Neural crest cell (in vitro differentiated cells): Measurements from ENCODE around the gene MRTFB. TPM values are rescaled to one million over a fixed set of nuclear protein-coding genes. Genes with fewer than 3 reads are reported as not detected.

Experiments
- DNase-seq: peaks from one replicate; pipeline ENCODE4 v3.0.0; 2021; ENCODE audit warnings: low read depth, mixed read lengths, low spot score
- H3K27ac Mint-ChIP-seq: one replicate; pipeline ENCODE4 v1.8.0; 2021; ENCODE audit warnings: mild to moderate bottlenecking, mixed read lengths; ENCODE audit not compliant: unreplicated experiment
- H3K27me3 Mint-ChIP-seq: 2 replicates; pipeline ENCODE4 v1.8.0; 2021; ENCODE audit warnings: low read depth, mild to moderate bottlenecking, mixed read lengths
- H3K36me3 Mint-ChIP-seq: 2 replicates; pipeline ENCODE4 v1.8.0; 2021; ENCODE audit warnings: low read depth, mild to moderate bottlenecking, mixed read lengths
- H3K4me1 Mint-ChIP-seq: 2 replicates; pipeline ENCODE4 v1.8.0; 2021; ENCODE audit warnings: mixed read lengths
- H3K4me3 Mint-ChIP-seq: one replicate; pipeline ENCODE4 v1.8.0; 2021; ENCODE audit warnings: mild to moderate bottlenecking, mixed read lengths
- H3K9me3 Mint-ChIP-seq: 2 replicates; pipeline ENCODE4 v1.8.0; 2021; ENCODE audit warnings: mixed read lengths
- total RNA-seq: library from RNA; stranded (reverse); gene quantifications from 2 replicates; pipeline ENCODE4 v1.2.1, GENCODE V29; 2021
- TF ChIP-seq, protein P1 (sequence below): fragments of 200-600 bp; sonication (generic); conservative IDR thresholded peaks from 2 replicates; pipeline ENCODE4 v1.5.0; 2021; ENCODE audit warnings: antibody characterized with exemption, mild to moderate bottlenecking

The MRTFB gene
- total RNA-seq, 1 donor from 2014 or later, result 54.8 TPM

DNA sequence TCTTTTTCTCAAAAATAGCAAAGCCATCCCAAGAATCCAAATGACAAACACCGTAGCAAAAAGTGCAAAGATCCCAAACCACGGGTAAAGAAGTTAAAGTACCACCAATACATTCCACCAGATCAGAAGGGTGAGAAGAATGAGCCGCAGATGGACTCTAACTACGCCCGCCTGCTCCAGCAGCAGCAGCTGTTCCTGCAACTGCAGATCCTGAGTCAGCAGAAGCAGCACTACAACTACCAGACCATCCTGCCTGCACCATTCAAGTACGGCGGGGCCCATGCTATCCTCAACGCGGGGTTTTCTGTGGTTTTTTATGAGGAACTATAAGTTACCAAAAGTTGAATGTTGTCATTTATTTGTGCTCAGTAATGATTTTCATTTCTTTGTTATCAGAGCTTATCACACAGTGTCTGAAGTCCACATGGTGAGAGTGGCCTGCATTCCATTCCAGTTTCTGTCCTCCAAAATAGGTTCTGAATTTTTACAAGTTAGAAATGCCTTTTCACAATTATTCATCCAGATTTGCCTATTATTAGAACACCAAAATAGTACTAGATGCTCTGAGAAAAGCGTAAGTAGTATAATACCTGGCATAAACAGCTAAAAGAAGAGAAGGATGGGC lies 169.2 kb downstream of the MRTFB start:
- TF ChIP-seq, protein P1, sequence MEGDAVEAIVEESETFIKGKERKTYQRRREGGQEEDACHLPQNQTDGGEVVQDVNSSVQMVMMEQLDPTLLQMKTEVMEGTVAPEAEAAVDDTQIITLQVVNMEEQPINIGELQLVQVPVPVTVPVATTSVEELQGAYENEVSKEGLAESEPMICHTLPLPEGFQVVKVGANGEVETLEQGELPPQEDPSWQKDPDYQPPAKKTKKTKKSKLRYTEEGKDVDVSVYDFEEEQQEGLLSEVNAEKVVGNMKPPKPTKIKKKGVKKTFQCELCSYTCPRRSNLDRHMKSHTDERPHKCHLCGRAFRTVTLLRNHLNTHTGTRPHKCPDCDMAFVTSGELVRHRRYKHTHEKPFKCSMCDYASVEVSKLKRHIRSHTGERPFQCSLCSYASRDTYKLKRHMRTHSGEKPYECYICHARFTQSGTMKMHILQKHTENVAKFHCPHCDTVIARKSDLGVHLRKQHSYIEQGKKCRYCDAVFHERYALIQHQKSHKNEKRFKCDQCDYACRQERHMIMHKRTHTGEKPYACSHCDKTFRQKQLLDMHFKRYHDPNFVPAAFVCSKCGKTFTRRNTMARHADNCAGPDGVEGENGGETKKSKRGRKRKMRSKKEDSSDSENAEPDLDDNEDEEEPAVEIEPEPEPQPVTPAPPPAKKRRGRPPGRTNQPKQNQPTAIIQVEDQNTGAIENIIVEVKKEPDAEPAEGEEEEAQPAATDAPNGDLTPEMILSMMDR, result no peak
- Mint-ChIP-seq H3K27me3 (no peaks in the 10 kb centered on the region), H3K36me3 (peaks cover 5% of the 10 kb centered on the region), H3K4me3 (no peak overlapping the region), H3K9me3 (no peaks in the 10 kb centered on the region), H3K4me1 (no peaks in the 10 kb centered on the region), H3K27ac (no peak overlapping the region)
- no peak for DNase-seq

DNA sequence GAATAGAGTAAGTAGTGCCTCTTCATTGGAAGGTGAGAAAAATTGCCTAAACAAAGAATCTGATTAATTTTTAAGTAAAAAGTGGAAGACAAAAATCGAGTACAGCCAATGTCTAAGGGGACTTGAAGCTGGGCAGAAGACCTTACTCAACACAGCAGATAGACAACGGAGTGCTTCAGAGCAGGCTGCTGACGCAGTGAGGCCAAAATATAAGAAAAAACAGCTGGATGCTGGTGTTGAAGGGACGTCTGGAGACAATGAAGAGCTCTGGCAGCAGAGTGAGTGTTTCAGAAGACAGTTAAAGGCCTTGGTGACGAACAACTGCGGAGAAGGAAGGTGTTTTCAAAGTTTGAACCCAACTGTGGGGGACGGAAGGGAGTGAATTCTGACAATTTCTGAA lies 169.8 kb downstream of the MRTFB start:
- Mint-ChIP-seq H3K27me3 (no peaks in the 10 kb centered on the region), H3K27ac (no peak overlapping the region), H3K4me1 (no peaks in the 10 kb centered on the region), H3K4me3 (no peak overlapping the region), H3K9me3 (no peaks in the 10 kb centered on the region), H3K36me3 (peaks cover 5% of the 10 kb centered on the region)
- TF ChIP-seq, protein P1, result no peak
- DNase-seq, result no peak

DNA sequence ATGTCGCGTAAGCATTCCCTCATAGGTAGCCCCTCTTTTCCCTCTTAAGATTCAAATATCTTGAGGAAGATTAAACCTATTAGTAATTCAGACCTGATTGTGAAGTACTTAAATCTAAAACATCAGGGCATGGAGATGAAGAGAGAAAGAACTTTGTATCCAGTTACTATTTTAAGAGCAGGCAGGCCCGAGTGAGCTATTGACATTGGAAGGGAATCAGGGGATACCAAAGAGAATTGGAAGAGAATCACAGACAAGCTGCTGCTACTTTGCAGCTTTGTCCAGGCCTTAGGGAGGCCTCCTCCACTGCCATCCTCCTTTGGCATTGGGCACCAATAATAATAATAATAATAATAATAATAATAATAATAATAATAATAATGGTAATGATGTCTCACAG lies 170.5 kb downstream of the MRTFB start:
- Mint-ChIP-seq H3K4me1 (no peaks in the 10 kb centered on the region), H3K27me3 (no peaks in the 10 kb centered on the region), H3K36me3 (peaks cover 7% of the 10 kb centered on the region), H3K4me3 (no peak overlapping the region), H3K9me3 (no peaks in the 10 kb centered on the region), H3K27ac (no peak overlapping the region)
- TF ChIP-seq, protein P1, result no peak
- no peak for DNase-seq

DNA sequence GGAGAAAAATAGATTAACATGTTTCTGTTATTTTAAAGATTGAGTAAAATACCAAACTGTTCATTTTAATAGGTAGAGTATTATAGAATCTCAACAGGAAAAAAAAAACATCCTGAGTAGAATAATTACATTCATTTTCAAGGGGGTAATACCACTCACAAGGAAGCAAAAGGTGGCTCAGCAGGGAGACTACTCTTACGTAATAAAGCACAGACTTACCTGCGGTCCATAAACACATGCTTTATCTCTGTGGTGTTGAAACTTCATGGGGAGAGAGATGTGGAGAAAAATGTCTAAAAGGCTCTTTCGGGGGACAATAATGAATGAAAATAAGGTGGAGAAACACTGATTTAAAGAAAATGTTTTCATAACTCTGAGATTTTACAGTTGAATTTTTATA lies 171.7 kb downstream of the MRTFB start:
- Mint-ChIP-seq H3K36me3 (peaks cover 9% of the 10 kb centered on the region), H3K27me3 (no peaks in the 10 kb centered on the region), H3K4me1 (no peaks in the 10 kb centered on the region), H3K4me3 (no peak overlapping the region), H3K9me3 (no peaks in the 10 kb centered on the region), H3K27ac (peak overlapping the region; percentile 16)
- no peak for DNase-seq
- TF ChIP-seq, protein P1, result no peak

DNA sequence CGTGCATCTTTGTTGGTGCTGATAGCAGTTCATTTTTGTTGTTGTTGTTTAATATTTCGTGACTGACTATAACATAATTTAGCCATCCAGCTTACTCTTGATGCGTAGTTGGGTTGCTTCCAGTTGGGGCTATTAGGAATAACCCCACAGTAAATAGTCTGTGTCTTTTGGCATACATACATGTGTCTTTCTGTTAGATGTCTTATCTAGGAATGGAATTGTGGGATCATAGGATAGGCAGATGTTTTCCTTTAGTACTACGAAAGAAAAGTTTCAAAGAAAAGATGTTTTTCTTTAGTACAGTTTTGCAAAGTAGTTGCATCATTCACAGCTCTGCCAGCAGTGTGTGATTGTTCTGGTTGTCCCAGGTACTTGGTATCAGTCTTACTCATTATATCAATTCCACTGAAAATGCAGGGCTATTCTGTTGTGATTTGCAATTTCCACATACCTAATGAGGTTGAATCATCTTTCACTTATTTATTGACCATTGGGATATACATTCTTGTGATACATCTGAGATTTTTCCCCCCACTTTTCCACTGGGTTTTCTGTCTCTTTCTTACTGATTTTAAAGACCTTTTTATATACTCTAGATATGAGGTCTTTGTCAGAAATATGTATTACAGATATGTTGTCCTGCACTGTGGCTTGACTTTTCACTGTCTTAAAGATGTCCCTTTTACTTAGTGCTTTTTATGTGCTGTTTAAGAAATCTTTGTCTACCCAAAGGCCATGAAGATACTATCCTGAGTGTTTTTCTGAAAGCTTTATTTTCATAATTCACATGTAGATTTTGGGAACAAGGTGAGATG lies 173.3 kb downstream of the MRTFB start:
- TF ChIP-seq, protein P1, result no peak
- Mint-ChIP-seq H3K4me1 (no peaks in the 10 kb centered on the region), H3K4me3 (no peak overlapping the region), H3K9me3 (no peaks in the 10 kb centered on the region), H3K27me3 (no peaks in the 10 kb centered on the region), H3K27ac (no peak overlapping the region), H3K36me3 (peaks cover 9% of the 10 kb centered on the region)
- no peak for DNase-seq
